ENCODE measurements around the gene ELAVL1. TPM values are rescaled to one million over a fixed set of nuclear protein-coding genes. Genes with fewer than 3 reads are reported as not detected.

The ELAVL1 gene
- total RNA-seq, 1 experiment from 2014 or later: 87.2 TPM

GRCh38 chr19:8023371-8023770 lies 17.9 kb upstream of the ELAVL1 start:
- Histone ChIP-seq H3K79me2 (ENCODE audit: low read length) (no peaks in the 10 kb centered on the region), H3K9me3 (ENCODE audit: low read length) (no peaks in the 10 kb centered on the region), H2AFZ (ENCODE audit: low read length) (no peak overlapping the region), H3K4me2 (ENCODE audit: low read length) (no peak overlapping the region), H3K4me1 (ENCODE audit: insufficient read depth, low read length) (no peaks in the 10 kb centered on the region), H3K4me3 (ENCODE audit: low read length) (no peak overlapping the region), H3F3A (ENCODE audit: low read length, unreplicated experiment) (no peaks in the 10 kb centered on the region), H3K27me3 (ENCODE audit: low read length) (no peaks in the 10 kb centered on the region), H3K27ac (ENCODE audit: low read length) (no peak overlapping the region), H3K9me2 (replicated peaks; ENCODE audit: low read length) (no peaks in the 10 kb centered on the region), H4K20me1 (ENCODE audit: low read length) (no peaks in the 10 kb centered on the region), H3K36me3 (ENCODE audit: low read depth, low read length) (no peaks in the 10 kb centered on the region), H3K9ac (ENCODE audit: low read length) (no peak overlapping the region)
- ChIA-PET POLR2A (ENCODE audit: unreplicated experiment) (no interaction called here), CTCF (no interaction called here)
- DNase-seq (no peak), ATAC-seq (no peak)
- BruUV-seq (replicated peaks): no TSS peak
- no peak for TF ChIP-seq CTCF (conservative IDR thresholded peaks at IDR 0.05; ENCODE audit: low read depth, low read length)
- TF ChIP-seq EZH2phosphoT487 (IDR thresholded peaks at IDR 0.05; ENCODE audit: borderline replicate concordance, low read length): no peak
- intact Hi-C loops (cut with micrococcal nuclease): no loop called here

GRCh38 chr19:8022275-8022674 lies 16.8 kb upstream of the ELAVL1 start:
- intact Hi-C loops (cut with micrococcal nuclease): no loop called here
- BruUV-seq (replicated peaks): no TSS peak
- Histone ChIP-seq H3F3A (ENCODE audit: low read length, unreplicated experiment) (no peaks in the 10 kb centered on the region), H3K9me2 (replicated peaks; ENCODE audit: low read length) (no peaks in the 10 kb centered on the region), H4K20me1 (ENCODE audit: low read length) (no peaks in the 10 kb centered on the region), H3K4me3 (ENCODE audit: low read length) (no peak overlapping the region), H3K27me3 (ENCODE audit: low read length) (no peaks in the 10 kb centered on the region), H2AFZ (ENCODE audit: low read length) (no peak overlapping the region), H3K79me2 (ENCODE audit: low read length) (no peaks in the 10 kb centered on the region), H3K36me3 (ENCODE audit: low read depth, low read length) (no peaks in the 10 kb centered on the region), H3K4me2 (ENCODE audit: low read length) (no peak overlapping the region), H3K9ac (ENCODE audit: low read length) (no peak overlapping the region), H3K4me1 (ENCODE audit: insufficient read depth, low read length) (no peaks in the 10 kb centered on the region), H3K27ac (ENCODE audit: low read length) (no peak overlapping the region), H3K9me3 (ENCODE audit: low read length) (no peaks in the 10 kb centered on the region)
- DNase-seq: no peak
- ChIA-PET CTCF (no interaction called here), POLR2A (ENCODE audit: unreplicated experiment) (no interaction called here)
- TF ChIP-seq CTCF (conservative IDR thresholded peaks at IDR 0.05; ENCODE audit: low read depth, low read length) (no peak), EZH2phosphoT487 (IDR thresholded peaks at IDR 0.05; ENCODE audit: borderline replicate concordance, low read length) (no peak), EZH2 (IDR thresholded peaks at IDR 0.05; ENCODE audit: low read length, unreplicated experiment) (no peak)
- no peak for ATAC-seq

- ATAC-seq: no peak
Observed at GRCh38 chr19:8021374-8021773, 15.9 kb upstream of the ELAVL1 start.

More at GRCh38 chr19:8021374-8021773, 15.9 kb upstream of the ELAVL1 start:
- no peak overlapping the region for H2AFZ ChIP-seq (ENCODE audit: low read length)
- H3K27me3 ChIP-seq (ENCODE audit: low read length): no peaks in the 10 kb centered on the region
- no peaks in the 10 kb centered on the region for H4K20me1 ChIP-seq (ENCODE audit: low read length)
- H3K9ac ChIP-seq (ENCODE audit: low read length): no peak overlapping the region
- H3K9me3 ChIP-seq (ENCODE audit: low read length): no peaks in the 10 kb centered on the region
- H3F3A ChIP-seq (ENCODE audit: low read length, unreplicated experiment): no peaks in the 10 kb centered on the region
- DNase-seq: no peak
- H3K36me3 ChIP-seq (ENCODE audit: low read depth, low read length): no peaks in the 10 kb centered on the region
- BruUV-seq (replicated peaks): no TSS peak
- no peak overlapping the region for H3K27ac ChIP-seq (ENCODE audit: low read length)
- ChIA-PET POLR2A (ENCODE audit: unreplicated experiment) (no interaction called here), CTCF (no interaction called here)
- H3K4me2 ChIP-seq (ENCODE audit: low read length): no peak overlapping the region
- H3K4me3 ChIP-seq (ENCODE audit: low read length): no peak overlapping the region
- intact Hi-C loops (cut with micrococcal nuclease): no loop called here
- no peaks in the 10 kb centered on the region for H3K9me2 ChIP-seq (replicated peaks; ENCODE audit: low read length)
- no peaks in the 10 kb centered on the region for H3K79me2 ChIP-seq (ENCODE audit: low read length)
- TF ChIP-seq EZH2phosphoT487 (IDR thresholded peaks at IDR 0.05; ENCODE audit: borderline replicate concordance, low read length) (no peak), EZH2 (IDR thresholded peaks at IDR 0.05; ENCODE audit: low read length, unreplicated experiment) (no peak), CTCF (conservative IDR thresholded peaks at IDR 0.05; ENCODE audit: low read depth, low read length) (no peak)
- no peaks in the 10 kb centered on the region for H3K4me1 ChIP-seq (ENCODE audit: insufficient read depth, low read length)
